ENCODE results near the gene CTRL.
"Not testable (repeated sequence)": the region's sequence is repeated elsewhere in the genome, so short reads cannot be mapped to it uniquely, and the experiment has no call there.

Gene CTRL

DNA sequence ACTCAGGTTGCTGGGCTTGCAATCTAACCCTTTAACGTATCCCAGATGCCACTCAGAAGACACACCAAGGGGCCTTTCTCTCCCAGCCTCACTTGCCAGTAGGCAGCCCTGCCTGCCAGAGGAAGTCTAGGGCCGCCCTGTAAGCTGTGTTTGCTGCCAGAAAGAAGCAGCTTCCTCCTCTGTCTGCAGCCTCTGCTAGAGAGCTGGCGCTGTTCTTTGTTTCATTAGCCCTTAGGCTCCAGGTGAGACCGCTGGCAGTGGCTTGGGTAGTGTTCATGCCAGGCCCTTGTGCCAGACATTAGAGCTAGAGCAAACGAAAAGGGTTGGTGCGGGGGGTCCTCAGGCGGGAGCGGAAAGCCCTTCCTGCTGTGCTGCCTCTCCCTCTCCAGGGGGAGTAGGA lies 8.9 kb downstream of the CTRL start:
- DNase-seq: no peak

DNA sequence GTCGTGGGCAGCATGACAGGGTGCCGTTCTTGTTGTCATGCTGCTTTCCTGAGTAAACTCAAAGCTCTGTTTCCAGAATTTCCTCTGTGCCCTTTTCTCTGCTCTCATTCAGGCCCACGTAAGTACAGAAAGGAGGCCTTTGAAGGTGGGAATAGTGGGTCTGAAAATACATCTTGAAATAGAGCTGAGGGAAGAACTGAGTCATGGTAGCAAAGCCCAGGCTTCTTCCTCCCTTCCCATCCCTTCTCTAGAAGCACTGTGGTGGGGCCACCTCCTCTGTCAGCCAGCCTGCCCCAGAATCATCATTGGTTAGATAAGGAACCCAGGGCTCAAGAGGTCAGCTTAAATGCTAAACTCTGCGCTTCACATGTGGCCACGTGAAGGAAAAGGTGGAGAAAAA lies 9.4 kb downstream of the CTRL start:
- DNase-seq: no peak

DNA sequence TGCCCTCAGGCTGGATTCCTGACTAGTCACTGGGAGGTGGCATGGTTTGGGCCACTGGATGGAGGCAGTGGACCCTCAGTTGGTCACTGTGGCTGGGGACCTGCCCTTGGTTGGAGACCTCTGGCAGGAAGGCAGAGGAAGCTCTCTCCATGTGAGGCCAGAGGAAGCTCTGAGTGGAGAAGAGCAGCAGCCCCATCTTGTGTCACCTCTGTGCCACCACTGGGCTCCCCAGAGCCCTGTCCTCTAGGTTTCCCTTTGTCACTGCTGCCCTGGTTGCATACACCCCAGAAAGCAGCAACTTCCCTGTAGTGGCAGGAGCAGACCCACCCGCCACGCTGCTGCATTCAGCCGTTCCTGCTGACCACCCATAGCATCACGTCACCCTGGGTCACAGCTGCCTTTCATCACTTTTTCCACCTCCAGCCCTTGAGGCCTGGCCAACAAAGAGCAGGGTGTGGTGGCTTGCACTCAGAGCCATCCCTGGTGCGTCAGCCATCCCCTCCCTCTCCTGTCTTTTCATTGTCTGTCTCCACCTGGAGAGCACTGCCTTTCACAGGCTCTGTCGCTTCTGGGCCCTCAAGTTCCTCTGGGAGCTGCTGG lies 11.9 kb downstream of the CTRL start:
- DNase-seq: no peak

DNA sequence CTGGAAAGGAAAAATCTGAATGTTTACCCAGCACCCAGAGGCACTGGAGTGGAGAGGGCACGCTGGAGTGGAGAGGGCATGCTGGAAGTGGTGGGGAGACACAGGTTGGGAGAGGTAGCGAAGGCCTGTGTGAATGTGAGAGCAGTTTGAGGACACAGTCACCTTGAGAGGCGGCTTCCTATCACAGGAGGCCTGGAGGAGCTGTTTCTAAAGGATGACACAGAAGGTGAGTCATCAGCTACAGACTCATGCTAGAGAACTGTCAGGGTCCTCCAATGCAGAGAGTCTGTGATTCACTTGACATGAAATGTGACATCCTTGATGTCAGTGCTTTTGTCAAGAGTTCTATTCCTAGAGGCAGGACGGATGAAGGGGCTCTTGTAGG lies 13.8 kb downstream of the CTRL start:
- no peak for DNase-seq

DNA sequence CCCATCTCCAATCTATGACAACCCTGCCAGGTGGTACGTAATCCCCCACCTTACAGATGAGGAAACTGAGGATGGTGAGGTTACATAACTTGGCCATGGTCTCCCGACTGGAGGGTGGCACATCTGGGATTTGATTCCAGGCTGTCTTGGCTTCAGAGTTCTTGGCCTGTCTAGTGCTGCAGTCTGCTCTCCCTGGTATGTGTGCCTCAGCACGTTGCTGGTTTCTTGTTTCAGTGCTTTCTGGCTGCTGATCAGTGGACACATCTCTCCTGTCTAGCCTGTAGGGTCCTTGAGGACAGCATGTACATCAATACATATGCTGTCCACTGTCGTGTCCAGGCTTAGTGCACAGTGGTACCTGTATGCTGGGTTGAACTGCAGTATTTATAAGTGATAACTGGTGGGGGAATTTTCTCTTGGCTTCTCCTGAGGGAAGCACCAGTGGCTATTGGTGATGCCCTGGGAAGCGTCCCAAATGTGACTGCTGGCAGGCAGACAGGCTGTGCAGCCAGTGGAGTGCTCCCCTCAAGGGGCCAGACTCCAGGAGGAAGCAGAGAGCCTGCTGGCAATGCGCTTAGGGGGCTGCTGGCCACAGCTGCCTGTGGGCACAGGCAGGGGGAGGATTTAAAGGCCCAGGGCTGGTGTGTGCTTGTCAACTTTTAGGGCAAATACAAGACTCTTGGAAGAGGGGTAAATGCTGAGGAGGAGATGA lies 14.4 kb downstream of the CTRL start:
- DNase-seq: no peak

DNA sequence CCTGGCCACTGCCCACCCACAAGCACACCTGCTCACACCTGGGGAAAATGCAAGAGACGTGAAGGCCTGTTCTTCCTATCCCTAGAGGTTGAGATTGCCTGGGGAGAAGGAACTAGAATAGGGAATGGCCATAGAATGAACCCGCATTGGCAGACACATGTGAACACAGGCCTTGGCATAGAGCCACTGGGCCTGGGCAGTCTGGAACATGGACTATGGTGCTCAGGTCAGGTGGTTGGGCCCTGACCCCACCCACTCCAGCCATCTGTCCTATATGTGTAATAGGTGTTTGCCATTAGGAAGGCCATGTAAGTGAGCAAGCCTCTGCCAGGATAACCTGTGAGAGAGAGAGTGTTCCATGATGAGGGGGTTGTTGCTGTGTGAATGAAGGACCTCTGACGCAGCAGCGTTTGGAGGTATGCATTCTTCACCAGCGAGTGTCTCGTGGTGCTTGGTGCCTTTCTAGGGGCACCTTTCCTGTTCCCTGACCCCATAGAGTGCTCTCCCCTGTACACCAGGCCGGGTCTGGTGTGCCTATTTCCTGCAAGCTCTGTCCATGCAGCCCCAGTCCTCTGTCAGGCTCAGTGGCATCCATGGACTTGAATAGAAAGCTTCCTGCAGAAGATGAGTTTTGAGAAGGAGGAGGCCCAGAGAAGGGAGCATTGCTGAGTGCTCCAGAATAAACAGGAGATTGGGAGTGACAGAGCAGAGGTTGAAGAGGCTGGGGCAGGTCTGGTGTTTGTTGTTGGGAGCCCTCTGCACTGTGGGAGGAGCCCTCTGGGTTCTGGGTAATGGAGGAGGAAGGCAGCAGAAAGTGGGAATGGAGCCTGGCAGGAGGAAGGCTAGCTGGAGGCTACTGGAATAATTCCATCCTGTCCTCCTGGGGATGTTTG lies 15.6 kb downstream of the CTRL start:
- DNase-seq: no peak

DNA sequence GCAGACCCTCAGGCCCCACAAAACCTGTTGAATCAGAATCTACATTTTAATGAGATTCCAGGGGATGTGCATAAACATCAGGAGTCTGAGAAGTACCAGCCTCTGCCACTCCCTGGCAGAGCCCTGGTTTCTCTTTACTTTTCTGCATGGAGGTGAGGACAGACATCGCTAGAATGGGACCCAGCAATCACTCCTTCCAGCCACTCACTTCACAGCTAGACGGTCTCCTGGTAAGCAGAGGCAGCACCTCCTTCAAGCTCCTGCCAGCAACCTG lies 16.2 kb downstream of the CTRL start:
- DNase-seq: not testable (repeated sequence)

DNA sequence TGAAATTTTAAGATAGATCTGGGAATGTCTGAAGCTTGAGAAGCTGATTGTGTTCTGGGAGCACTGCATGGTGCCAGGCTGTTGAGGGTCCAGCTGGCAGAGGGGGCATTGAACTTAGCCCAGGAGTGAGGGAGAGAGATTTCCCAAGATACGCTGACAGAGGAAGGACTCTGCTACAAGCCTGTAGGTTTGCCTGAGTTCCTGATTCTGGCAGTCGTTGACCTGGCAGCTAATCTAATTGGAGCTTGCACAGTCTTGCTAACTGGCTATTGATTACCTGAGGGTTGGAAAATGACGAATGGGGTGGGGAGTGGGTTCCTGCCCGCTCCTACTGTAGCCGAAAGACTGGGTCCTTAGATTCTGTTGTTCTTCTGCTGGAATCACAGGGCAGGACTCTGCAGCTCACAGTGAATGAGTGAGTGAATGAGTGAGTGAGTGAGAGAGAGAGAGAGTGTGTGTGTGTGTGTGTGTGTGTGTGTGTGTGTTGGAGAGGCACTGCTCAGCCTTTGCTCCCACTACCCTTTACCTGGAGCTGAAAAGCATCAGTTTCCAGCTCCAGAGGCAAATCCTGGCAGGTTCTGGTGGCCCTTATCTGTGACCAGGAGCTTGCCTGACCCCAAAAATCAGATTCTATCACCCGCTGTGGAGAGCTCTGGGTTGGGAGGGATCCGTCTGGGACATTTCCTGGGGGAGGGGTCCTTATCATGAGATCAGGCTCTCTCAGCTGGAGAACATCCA lies 16.7 kb downstream of the CTRL start:
- DNase-seq: no peak

DNA sequence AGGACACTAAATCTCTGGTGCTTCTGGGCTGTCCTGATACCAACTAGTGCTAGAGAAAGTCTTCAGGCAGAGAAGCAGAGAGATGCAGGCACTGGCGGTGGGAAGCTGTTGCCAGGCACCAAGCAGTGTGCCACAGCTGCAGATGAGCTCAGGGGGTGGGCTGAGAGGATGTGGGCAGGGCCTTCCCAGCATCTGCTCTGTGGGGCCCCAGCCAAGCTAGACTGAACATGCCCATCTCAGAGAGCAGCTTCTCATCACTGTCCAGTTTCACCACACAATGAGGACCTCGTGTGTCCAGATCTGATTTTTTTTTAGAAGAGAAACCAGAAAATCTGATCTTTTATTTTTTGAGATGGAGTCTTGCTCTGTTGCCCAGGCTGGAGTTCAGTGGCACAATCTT lies 21.5 kb downstream of the CTRL start:
- no peak for DNase-seq

DNA sequence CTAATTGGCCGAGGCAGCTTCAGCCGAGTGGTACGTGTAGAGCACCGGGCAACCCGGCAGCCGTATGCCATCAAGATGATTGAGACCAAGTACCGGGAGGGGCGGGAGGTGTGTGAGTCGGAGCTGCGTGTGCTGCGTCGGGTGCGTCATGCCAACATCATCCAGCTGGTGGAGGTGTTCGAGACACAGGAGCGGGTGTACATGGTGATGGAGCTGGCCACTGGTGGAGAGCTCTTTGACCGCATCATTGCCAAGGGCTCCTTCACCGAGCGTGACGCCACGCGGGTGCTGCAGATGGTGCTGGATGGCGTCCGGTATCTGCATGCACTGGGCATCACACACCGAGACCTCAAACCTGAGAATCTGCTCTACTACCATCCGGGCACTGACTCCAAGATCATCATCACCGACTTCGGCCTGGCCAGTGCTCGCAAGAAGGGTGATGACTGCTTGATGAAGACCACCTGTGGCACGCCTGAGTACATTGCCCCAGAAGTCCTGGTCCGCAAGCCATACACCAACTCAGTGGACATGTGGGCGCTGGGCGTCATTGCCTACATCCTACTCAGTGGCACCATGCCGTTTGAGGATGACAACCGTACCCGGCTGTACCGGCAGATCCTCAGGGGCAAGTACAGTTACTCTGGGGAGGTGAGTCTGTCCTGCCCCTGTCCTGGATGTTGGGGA lies 22.5 kb downstream of the CTRL start:
- DNase-seq: no peak

DNA sequence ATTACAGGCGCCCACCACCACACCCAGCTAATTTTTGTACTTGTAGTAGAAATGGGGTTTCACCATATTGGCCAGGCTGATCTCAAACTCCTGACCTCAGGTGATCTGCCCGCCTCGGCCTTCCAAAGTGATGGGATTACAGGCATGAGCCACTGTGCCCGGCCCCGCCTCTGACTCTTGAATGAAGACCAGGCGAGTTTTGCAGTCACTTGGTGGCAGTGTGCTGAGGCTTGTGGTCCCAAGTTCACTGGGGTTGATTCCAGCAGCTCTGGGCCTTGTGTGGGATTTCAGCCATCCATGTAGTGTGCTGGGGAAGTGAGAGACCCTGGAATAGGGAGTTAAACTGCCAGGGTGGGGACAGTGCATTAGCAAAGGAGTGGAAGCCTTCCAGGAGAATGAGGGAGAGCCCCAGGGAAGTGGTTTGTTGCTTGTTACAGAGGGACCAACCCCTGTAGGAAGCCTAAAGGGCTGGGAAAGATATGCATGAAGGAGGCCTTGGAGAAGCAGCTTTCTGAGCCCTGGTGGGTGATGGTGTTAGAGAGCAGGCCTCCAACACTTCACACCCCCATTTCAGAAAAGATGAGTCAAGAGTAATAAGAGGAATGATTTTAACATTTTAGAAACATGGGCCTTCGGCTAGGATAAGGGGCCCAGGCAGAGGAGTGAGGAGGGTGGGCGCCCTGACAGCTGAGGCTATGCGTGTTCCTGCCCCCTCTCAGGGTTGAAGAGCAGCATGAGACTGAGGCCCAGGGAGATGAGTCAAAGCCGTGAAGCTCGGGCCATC lies 24.1 kb downstream of the CTRL start:
- no peak for DNase-seq

DNA sequence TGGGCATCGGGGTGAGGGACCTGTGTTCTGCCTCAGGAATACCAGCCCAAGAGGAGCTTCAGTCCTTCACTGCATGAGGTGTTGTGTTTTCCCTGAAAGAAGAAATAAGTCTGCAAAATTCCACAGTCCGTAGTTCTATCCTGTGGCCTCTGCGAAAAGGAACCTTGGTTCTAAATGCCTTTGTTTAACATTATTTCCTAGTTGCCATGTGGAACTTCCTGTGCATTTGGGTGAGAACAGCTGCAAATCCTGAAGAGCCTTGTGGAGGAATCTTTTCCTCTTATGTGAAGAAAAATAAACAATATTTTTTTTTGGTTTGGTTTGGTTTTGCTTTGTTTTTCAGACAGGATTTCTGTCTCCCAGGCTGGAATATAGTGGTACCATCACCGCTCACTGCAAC lies 28.8 kb downstream of the CTRL start:
- DNase-seq: no peak

DNA sequence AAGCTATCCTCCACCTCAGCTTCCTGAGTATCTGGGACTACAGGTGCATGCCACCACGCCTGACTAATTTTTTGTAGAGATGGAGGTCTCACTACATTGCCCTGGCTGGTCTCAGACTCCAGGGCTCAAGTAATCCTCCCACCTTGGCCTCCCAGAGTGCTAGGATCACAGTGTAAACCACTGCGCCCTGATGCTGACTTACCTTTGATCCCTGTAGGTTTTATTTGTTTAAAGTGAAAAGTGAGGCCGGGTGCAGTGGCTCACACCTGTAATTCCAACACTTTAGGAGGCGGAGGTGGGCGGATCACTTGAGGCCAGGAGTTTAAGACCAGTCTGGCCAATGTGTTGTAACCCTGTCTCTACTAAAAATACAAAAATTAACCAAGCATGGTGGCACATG lies 29.9 kb downstream of the CTRL start:
- no peak for DNase-seq

DNA sequence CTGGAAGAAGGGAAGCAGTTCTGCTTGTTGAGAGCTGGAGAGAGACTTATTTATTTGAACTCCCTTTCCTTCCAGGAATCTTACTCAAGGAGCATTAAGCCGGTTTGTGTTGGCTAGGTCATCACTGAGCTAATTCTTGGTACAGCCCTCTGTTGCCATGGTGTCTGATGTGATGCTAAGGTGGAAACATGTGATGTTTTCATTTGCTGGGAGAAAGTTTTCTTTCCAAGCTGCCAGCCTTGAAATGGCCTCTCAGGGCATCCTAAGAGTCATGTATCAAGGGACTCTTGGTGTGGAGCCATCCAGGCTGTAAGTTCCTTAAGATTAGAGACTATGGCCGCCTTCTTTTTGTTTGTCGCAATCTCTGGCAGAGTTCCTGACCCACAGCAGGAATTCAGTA lies 34.4 kb downstream of the CTRL start:
- DNase-seq: no peak

DNA sequence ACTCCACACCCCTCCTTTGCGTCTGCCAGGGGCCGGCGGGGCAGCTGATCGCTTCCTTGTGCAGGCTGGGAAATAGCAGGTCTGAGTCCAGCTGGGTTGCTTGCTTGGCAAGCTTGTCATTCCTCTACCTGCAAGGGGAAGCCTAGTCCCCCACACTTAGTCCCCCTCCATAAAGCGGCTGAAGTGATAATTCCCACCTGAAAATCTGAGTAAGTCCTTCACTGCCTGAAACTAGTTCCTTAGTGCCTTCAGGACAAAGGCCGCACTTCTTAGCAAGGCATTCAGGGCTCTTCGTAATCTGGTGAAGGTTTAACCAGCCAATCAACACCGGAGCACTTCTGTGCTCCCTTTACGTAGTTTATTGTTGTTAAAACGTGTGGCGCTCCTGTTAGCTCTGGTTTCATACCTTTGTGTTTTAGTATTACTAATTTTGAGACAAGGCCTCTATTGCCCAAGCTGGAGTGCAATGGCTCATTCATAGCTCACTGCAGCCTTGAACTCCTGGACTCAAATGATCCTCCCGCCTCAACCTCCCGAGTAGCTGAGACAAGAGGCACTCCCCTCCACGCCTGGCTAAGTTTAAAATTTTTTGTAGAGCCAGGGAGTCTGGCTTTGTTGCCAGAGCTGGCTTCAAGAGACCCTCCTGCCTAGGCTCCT lies 37.8 kb downstream of the CTRL start:
- no peak for DNase-seq

DNA sequence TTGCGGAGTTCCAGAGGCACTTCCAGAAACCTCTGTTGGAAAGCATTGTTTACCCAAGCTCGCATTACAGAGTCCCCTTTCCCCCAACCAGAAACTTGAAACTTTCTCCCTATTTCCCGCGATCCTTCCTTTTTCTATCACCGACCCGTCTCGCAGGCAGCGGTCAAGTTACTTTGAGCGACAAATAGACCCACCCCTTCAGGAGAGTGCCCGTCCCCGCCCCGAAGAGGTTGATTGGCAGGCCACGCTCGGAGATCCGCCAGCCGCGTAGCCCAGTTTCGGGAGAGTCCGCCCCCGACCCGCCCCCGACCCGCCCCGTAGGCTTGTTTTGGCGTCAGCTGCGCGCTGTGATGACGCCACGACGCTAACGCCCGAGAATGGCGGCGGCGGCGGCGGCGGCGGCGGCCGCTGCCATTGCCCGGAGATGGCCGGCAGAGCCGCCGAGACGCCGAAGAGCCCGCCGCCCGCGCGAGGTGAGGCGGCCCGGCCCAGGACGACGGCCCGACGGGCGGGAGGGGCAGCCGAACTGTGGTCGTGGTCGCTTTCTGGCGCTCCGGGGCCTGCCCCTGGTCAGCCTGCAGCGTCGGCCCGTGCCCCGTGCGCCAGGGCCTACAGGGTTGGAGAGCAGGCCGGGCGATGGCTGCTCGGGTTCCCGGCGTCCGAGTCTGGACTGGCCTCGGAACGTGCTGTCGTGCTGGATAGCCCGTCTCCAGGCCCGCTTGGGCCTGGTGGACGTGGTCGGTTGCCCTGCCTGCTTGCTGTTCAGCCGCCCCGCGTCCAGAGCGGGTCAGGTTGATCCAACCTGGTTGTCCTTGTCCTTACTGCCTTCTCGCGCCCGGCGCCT lies 38.5 kb downstream of the CTRL start, which contains the start of gene PSKH1:
TSS of gene PSKH1 (plus strand) at position 356 of the 844 bp plus-strand sequence. CDS start 15,496 bp downstream, outside the sequence.
- DNase-seq: peak; percentile 74

DNA sequence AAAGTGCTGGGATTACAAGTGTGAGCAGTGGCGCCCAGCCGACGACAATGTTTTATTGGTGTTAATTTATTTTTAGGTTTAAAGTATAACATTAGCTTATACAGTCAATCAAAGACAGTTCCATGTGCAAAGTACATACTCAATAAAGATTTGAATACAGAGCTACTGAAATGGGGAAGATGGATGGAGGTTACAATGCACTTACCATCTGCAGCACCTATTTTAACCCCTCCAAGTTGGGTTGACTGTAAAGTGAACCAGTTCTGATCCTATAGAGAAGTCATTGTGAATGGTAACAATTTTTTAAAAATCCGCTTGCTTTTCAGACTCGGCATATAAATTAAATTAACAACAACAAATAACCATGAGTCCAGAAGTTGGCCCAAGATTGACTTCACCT lies 39.3 kb downstream of the CTRL start:
- no peak for DNase-seq

DNA sequence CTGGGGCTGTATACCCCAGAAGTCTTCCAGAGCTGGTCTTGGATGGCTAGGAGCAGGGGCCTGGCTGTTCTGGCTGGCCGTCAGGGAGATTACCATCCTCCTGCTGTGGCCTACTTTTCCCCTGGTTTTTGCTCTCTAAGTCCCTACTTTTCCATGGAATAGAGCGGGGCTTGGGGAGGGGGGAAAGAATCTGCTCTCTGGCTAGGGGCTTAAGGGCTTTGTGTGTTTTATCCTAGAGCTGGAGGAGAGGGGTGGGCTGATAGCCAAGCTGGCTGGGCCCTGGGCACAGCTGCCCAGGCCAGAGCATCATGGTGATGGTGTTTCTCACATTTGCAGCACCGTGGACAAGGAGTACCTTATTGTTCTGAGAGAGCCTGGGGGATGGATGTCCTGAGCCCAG lies 43.3 kb downstream of the CTRL start:
- DNase-seq: no peak

DNA sequence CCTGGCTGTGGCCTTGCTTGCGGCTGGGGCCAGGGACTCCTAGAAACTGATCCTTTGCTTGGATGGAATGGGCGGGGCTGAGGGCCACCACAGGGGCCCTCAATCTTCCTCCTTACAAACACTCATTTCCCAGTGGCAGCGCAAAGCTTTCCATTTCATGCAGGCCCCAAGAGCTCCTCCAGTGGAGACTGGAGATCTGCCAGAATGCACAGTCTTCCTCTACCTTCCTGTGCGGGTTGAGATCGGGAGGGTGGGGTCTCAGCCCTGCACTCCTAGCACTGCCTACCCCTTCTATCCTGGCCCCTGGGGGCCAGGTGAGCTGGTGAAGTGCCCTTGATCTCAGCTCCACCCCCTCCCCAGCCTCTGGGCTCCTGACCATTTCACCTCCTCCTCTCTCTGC lies 45.3 kb downstream of the CTRL start:
- DNase-seq: no peak

DNA sequence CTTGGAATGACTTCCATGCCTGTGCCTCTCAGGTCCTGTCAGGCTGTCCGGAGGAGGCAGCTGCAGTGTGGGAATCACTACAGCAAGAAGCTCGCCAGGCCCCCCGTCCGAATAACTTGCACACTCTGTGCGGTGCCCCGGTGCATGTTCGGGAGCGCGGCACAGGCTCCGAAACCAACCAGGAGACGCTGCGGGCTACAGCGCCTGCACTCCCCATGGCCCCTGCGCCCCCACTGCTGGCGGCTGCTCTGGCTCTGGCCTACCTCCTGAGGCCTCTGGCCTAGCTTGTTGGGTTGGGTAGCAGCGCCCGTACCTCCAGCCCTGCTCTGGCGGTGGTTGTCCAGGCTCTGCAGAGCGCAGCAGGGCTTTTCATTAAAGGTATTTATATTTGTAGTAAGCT lies 45.7 kb downstream of the CTRL start:
- no peak for DNase-seq

DNA sequence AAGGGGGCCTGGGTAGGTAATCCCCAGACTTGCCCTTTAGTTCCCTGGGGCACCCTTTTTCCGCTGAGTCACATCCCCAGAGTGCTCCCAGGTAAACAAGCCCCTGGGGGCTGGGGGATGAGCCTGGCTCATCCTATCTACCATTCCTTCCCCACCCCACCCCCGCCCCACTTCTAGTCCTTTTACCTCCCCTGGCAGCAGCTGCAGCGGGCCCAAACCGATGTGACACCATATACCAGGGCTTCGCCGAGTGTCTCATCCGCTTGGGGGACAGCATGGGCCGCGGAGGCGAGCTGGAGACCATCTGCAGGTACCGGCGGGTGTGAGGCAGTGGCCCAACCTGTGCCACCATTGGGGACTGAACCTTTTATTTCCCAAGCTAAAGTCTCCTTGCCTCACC lies 46.1 kb downstream of the CTRL start:
- no peak for DNase-seq
